Measurements from ENCODE around the gene CLGN.

CLGN gene

DNA sequence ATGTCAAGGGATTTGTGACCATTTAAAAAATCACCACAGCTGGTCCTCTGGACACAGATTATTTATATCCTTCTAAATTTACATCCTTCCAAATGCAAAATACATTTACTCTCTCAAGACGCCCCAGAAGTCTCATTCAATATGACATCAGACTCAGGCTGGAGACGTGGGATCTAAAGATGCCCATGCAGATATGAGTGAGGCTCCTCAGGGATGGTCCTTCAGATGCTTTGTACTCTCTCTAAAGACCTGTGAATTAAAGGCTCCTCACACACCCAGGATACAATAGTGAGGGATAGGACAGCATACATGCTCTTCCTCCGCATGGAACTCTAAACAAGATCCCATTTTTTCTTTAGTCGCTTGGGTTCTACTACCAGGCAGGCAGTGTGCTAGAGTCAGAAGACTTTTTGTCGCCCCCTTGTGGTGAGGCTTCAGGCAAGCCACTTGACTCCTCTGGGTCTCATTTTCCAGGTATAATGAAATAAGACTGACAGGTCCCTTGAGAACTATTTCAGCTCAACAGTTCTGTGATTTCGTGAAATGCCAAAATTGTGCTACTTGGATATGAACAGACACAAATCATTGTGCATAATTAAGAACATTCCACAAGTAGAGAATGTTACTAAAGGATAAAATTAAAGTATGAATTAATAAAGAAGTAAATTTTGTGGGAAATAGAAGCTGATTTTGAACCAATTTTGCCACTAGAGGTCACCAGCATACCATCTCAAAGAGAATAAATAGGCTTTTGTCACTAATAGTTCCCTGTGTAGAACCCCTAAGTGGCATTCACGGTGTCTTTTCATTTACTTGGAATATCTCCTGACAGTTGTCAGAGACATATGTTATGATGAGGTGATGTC is 67.7 kb downstream of the CLGN start:
- peak; percentile 93 for DNase-seq
- TF ChIP-seq, protein P1, sequence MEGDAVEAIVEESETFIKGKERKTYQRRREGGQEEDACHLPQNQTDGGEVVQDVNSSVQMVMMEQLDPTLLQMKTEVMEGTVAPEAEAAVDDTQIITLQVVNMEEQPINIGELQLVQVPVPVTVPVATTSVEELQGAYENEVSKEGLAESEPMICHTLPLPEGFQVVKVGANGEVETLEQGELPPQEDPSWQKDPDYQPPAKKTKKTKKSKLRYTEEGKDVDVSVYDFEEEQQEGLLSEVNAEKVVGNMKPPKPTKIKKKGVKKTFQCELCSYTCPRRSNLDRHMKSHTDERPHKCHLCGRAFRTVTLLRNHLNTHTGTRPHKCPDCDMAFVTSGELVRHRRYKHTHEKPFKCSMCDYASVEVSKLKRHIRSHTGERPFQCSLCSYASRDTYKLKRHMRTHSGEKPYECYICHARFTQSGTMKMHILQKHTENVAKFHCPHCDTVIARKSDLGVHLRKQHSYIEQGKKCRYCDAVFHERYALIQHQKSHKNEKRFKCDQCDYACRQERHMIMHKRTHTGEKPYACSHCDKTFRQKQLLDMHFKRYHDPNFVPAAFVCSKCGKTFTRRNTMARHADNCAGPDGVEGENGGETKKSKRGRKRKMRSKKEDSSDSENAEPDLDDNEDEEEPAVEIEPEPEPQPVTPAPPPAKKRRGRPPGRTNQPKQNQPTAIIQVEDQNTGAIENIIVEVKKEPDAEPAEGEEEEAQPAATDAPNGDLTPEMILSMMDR (IDR thresholded peaks at IDR 0.05; ENCODE audit: low read depth, low read length): peak; percentile 85
- no peaks in the 10 kb centered on the region for H3K36me3 ChIP-seq
- no peak overlapping the region for H3K4me3 ChIP-seq (ENCODE audit: low read depth, low read length)
- no peaks in the 10 kb centered on the region for H3K27me3 ChIP-seq (ENCODE audit: insufficient read depth, low read depth, severe bottlenecking)
- no peak overlapping the region for H3K27ac ChIP-seq
- no peaks in the 10 kb centered on the region for H3K9me3 ChIP-seq (ENCODE audit: severe bottlenecking)

DNA sequence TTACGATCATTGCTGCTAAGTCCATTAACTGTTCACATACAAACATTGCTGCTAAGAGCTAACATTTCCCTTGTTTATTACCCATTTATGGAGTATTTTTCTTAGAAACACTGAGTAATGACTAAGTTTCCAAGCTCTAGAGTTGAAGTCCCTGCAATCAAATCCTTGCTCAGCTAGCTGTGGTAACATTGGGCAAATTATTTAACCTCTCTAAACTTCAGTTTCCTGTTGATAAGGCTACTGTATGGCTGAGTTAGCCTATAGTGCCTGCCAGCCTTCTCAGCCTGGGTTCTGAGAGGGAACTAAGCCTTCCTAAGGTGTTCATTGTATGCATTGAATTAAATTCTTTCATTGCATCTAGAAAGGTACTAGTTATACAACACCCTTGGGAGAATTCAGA is 69.2 kb downstream of the CLGN start:
- no peaks in the 10 kb centered on the region for H3K9me3 ChIP-seq (ENCODE audit: severe bottlenecking)
- TF ChIP-seq, protein P1 (IDR thresholded peaks at IDR 0.05; ENCODE audit: low read depth, low read length): no peak
- no peak overlapping the region for H3K4me3 ChIP-seq (ENCODE audit: low read depth, low read length)
- H3K27ac ChIP-seq: no peak overlapping the region
- no peak for DNase-seq
- no peaks in the 10 kb centered on the region for H3K27me3 ChIP-seq (ENCODE audit: insufficient read depth, low read depth, severe bottlenecking)
- H3K36me3 ChIP-seq: no peaks in the 10 kb centered on the region

DNA sequence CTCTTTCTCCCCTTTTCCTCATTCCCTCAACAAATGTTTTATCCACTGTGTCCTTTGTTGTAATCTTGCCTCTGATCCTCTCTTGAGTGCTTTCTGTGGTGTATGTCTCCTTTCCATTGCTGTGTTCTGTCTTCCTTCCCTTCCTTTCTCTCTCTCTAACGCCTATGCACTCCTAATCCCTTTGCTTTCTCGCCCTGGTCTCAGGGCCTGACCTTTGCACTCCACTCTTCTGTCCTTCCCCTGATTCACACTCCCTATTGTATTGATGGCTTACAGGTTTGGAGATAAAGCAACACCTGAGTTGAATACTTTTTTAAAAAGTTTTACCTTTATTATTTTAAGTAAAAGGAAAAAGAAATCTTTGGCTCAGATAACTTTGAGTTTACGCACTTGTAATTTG is 69.6 kb downstream of the CLGN start:
- no peaks in the 10 kb centered on the region for H3K9me3 ChIP-seq (ENCODE audit: severe bottlenecking)
- TF ChIP-seq, protein P1 (IDR thresholded peaks at IDR 0.05; ENCODE audit: low read depth, low read length): no peak
- H3K4me3 ChIP-seq (ENCODE audit: low read depth, low read length): no peak overlapping the region
- H3K36me3 ChIP-seq: no peaks in the 10 kb centered on the region
- no peak overlapping the region for H3K27ac ChIP-seq
- DNase-seq: no peak
- no peaks in the 10 kb centered on the region for H3K27me3 ChIP-seq (ENCODE audit: insufficient read depth, low read depth, severe bottlenecking)

DNA sequence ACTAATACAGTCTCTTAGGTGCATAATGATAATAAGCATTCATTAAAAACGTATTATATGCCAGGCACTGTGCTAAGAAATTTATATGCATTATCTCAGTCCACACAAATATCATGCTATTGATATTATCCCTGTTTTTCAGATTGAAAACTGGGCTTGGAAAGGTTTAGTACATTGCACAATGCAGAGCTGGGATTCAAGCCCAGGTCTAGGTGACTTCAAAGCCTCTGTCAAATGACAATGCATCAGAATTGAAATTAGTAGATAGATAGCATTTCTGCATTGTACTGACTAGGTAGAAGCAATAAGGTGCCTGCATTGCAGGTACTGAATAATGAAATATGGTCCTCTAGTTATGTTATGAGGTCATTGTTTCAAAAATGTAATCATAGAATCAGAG is 72.2 kb downstream of the CLGN start:
- Histone ChIP-seq H3K4me3 (ENCODE audit: low read depth, low read length) (no peak overlapping the region), H3K9me3 (ENCODE audit: severe bottlenecking) (no peaks in the 10 kb centered on the region), H3K27me3 (ENCODE audit: insufficient read depth, low read depth, severe bottlenecking) (no peaks in the 10 kb centered on the region), H3K36me3 (no peaks in the 10 kb centered on the region), H3K27ac (no peak overlapping the region)
- DNase-seq: no peak
- TF ChIP-seq, protein P1 (IDR thresholded peaks at IDR 0.05; ENCODE audit: low read depth, low read length): no peak

DNA sequence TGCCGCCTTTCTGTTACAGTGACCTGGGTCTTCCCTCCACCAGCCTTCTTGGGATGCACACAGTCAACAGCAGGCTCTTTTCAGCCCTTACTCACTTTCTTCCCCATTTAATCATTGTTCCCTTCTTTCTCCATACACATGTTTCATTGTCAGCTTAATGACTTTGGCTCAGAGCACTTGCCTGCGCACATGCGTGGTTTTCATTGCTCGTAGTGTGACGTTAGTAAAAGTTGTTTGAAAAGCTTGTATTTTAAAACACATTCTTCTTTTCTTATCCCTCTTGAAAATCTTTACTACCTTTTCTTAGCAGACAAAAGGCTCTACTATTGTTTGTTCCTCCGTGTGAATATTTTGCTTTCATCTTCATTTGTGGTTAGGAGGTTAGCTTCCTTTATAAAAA is 73.7 kb downstream of the CLGN start:
- H3K27ac ChIP-seq: no peak overlapping the region
- H3K9me3 ChIP-seq (ENCODE audit: severe bottlenecking): no peaks in the 10 kb centered on the region
- H3K36me3 ChIP-seq: no peaks in the 10 kb centered on the region
- no peak overlapping the region for H3K4me3 ChIP-seq (ENCODE audit: low read depth, low read length)
- TF ChIP-seq, protein P1 (IDR thresholded peaks at IDR 0.05; ENCODE audit: low read depth, low read length): no peak
- DNase-seq: no peak
- no peaks in the 10 kb centered on the region for H3K27me3 ChIP-seq (ENCODE audit: insufficient read depth, low read depth, severe bottlenecking)
